ENCODE results near the gene CFAP97D2.

CFAP97D2 gene

DNA sequence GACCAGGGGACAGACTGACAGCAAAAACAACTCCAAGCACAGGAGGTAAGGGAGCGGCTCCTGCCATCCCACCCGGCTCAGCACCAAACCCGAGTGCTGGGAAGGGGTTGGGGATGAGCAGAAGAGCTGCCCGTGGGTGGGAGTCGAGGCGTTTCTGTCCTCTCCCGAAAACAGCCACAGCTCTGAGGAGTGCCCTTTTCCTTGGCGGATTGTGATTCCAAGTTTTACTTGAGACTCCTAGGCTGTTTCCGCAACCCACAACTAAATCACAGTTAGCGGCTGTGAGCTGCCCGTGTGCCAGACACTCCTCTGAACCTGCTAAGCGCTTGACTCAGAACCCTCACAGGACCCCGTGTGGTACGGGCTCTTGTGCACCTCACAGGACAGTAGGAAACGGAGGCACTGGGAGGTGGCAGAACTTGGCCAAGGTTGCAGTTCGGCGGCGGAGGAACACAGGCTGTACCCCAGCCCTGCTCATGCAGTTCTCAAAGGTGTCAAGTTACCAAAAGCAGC, 21.4 kb downstream of the CFAP97D2 start:
- DNase-seq = peak; percentile 45

DNA sequence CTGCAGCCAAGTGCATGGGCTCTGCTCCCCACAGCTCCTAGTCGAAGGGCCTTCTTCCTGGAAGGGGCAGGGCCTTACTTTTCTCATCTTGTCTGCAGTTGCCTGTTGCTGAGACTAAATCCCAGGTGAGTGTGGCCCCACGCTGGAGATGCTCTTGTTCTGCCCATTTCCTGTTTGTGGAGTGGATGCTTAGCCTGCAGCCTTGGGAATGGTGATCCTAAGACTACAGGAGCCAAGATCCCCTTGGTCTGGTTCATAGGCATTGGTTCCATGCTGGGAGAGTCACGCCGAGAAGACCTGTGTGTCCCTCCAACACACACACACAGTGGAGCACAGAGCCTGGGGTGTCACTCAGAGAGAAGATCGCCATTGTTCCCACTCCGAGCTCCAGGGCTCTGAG, 23.5 kb downstream of the CFAP97D2 start:
- DNase-seq = no peak

DNA sequence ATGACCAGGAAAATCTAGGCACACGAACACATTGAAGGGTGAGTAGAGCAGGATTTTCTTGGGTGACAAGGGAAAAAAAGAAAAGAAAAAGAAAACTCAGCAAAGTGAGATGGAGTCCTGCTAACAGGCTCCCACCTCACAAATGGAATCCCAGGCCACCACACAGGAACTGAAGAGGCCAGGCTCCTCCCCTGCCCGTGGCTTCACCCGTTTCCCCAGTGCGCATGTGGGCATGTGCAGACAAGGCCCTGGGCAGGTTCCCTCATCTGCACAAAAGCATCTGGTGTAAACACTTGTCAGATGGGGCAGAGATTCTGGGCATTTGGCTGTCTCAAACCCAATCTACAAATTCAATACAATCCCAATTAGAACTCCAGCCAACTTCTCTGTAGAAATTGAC, 24.5 kb downstream of the CFAP97D2 start:
- DNase-seq = peak; percentile 92

DNA sequence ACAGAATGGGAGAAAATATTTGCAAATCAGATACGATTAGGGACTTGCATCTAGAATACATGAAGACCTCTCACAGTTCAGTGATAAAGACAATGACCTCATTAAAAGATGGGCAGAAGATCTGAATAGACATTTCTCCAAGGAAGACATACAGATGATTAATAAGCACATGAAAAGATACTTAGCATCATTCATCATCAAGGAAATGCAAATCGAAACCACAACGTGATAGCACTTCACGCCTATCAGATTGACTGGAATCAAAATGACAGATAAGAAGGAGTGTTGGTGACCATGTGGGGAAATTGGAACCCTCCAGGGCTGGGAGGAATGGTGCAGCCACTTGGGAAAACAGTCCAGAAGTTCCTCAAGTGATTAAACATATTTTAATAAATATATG, 25.8 kb downstream of the CFAP97D2 start:
- no peak for DNase-seq

DNA sequence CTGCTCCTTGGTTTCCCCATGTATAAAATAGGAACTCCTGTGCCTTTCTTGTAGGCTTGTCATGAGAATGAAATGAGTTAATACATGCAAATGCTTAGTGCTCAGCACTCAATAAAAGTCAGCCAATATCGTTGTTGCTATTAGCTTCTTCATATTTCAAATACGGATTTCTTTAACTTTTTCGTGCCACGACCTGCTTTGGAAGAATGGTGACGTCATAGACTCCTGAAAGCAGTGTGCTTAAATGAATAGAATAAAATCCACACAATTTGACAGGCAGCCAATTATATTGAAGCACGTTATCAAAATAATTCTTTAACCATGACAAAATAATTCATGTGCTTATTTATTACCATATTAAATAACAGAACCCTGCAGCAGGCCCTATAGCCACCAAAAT, 29.1 kb downstream of the CFAP97D2 start:
- DNase-seq = no peak

DNA sequence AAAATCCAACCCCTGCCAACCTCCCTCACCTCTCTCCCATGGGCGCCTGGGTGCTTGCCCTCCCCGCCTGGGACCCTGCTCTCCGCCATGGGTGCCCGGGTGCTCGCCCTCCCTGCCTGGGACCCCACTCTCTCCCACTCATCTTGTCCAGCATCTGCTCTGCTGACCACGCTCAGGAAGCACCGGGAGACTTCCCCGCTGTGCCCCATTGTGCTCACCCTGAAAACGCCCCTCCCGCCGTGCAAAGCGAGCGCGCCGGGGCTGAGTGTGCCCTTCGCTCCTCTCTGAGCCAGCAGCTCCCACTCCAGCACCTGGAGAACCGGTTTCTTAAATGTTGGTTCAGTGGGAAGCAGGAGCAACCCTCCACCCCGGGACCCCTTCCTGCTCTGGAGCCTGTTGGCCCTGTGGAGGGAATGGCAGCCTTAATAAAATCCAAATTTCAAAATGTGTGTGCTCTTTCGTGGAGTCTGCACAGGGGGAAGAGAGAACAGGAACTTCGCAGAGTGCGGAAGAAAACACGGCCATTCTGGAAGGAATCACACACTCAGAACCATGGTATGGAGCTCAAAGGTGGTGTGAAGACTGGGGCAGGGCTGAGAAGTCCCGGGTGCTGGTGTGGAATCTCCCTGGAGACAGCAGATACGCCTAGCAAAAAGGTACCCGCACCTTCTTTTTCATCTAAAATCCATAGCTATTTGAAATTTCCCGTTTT, 32.5 kb downstream of the CFAP97D2 start:
- DNase-seq = no peak

DNA sequence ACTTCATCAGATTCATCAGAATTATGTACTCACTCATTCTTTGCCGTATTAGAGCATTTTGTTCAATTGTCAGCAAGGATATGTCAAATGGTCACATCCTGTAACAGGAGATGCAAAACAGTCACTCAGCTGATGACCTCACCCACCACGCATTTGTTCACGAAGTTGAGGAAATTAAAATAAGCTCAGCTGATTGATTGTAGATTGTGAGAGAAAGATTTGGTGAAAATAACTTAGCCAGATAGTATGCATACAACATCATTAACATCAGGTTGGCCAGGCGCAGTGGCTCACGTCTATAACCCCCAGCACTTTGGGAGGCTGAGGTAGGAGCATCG, 33.1 kb downstream of the CFAP97D2 start:
- DNase-seq = no peak

DNA sequence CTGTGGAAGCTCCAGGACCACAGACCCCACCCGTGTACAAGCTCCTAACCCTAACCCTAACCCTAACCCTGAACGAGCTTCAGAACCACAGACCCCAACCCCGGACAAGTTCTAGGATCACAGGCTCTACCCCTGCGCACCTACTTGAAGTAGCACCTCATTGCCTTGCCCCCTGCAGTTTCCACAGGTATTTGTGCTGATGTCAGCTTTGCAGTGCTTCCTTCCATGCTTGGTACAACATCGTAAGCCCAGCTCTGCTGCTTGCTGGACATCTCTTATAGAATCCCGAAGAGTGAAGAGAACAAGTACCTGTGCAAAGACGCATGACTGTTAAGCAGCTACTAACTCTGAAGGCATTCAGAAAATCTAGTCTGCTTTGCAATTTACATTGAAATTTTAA, 34.9 kb downstream of the CFAP97D2 start:
- DNase-seq = no peak

DNA sequence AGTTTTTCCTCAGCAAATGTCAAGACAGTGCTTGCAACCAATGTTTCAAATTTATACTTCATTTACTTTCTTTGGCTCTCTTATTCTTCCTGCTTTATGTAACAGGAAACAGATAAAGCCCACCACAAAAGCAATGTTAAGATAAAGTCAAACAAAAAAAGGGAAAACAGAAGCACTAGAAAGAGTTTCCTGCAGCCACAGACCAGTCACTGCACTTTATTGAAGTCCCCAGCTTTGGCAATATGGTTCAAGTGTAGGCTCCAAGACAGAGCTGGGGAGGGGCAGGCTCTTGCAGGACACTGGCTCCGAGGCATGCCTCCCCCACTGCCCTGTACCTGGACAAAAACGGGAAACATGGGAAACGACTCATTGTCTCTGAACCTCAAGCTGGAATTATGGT, 40.3 kb downstream of the CFAP97D2 start:
- no peak for DNase-seq

DNA sequence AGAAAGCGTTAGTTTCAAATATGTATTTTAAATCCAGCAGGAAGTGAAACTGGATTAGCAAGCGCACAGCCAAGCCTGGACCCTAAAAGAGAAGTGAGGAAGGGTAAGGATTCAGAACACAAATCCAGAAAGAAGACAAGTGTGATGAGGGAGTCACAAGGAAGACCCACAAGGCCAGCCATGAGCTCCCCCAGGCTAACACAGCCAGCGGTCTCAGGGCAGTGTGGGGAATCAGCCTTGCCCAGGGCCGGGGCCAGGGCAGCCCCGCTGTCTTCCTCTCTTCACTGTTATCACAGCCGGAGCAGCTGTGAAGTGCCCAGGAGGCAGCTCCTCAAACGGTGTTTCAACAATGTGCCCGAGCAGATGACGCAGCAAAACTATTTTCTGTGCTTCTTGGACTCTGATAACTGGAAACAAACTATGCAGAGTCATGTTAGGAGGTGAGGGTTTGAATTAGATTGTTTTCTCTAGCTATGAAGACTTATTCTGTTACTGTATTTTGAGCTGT, 43.5 kb downstream of the CFAP97D2 start:
- DNase-seq = no peak

DNA sequence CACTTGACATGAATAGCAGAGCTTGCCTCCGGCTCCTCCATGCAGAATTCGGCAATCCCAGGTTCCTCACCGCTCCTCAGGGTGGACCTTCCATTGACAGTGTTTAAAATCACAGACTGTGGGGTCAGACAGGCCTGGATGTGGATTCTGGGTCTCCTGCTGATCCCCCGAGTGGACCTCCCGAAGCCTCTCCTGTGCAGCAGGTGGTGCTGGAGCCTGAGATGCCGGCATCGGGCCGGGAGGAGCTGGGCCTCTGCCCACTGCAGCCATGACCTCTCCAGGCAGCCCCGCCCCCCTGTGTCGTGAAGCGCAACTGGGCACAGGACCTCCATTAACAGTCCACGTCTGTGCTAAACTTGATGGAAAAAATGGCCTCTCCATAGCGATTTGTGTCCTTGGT, 45.1 kb downstream of the CFAP97D2 start:
- DNase-seq = no peak

DNA sequence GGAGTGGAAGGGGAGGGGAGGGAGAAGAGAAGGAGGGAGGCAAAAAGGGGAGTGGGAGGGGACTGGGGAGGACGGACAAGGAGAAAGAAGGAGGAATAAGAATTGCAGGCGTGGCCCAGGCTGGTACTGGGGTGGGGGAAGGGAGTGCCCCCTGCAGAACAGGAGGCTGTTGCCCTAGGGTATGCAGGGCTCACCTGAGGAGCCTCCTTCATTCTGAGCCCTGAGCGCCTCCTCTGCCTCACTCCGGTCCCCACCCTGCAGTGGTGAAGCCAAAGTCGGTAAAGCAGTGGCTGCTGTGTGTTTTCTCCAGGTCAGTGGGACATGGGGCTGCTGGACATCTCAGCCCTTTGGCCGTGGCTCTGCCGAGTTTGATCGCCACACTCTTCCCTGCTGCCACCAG, 46.6 kb downstream of the CFAP97D2 start:
- DNase-seq = no peak

DNA sequence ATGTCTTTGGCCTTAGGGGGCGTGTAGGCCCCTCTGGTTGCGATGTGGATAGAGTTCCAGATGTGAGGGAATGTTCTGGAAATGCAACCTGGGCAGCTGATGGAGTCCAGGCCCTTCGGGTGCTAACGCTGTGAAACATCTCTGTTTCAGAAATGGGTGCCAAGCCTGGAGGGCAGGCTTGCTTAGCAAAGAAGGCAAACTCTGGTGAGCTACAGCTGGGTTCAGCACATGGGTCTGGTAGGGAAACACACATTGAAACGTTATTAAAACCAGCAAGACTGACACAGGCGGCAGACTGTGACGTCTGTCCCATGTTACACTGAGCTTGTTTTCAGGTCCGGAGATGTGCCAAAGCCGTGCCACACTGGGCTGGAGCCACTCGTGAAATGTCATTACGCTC, 47.0 kb downstream of the CFAP97D2 start:
- DNase-seq = no peak

DNA sequence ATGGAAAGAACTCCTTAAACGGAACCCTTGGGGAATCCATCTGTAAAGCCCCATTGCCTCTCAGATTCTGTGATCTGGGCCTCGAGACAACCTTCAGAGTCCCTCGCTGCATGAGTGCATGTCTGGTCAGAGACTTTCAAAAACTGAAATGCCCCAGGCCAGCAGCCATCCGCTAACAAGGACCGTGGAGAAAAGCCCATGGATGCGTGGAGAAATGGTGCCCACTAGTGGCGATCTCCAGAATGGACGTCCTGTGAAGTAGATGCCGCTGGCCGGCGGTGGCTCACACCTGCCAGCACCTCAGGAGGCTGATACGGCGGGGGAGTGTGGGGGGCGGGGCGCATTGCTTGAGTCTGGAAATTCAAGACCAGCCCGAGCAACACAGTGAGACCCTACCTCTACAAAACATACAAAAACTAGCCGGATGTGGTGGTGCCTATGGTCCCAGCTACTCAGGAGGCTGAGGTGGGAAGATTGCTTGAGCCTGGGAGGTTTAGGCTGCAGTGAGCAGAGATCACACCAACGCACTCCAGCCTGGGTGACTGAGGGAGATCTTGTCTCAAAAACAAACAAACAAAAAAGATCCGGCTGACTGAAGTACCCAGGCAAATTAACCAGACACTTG, 47.8 kb downstream of the CFAP97D2 start:
- DNase-seq = peak; percentile 79

DNA sequence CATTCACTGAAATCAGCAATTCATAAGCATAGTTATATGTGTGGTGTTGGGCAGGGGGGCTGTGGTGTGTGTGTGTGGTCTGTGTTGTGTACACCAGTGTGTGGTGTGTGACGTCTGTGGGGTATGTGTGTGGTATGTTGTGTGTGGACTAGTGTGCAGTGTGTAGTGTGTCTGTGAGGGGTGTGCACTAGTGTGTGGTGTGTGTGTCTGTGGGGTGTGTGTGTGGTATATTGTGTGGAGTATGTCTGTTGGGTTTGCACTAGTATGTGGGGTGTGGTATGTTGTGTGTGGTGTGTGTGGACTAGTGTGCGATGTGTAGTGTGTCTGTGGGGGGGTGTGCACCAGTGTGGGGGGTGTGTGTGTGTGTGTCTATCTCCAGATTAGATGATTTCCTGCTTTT, 48.5 kb downstream of the CFAP97D2 start:
- DNase-seq = no peak

DNA sequence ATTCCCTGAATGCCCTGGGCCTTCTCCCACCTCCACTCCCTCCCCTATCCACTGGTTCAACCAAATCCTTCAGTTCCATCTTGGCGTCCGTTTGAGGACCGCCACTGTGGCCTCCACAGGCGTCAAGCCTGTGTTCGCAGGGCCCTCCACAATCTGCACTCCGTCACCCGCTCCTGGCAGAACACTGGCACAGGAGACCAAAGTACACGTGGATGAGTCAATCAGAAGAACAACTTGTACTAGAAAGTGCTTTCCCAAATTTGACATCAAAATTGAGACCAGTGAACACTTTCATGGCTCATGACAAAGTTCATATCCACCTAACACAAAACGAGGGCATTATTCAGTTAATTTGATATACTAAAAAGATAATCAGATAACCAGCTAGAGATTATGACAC, 49.1 kb downstream of the CFAP97D2 start:
- DNase-seq = no peak

DNA sequence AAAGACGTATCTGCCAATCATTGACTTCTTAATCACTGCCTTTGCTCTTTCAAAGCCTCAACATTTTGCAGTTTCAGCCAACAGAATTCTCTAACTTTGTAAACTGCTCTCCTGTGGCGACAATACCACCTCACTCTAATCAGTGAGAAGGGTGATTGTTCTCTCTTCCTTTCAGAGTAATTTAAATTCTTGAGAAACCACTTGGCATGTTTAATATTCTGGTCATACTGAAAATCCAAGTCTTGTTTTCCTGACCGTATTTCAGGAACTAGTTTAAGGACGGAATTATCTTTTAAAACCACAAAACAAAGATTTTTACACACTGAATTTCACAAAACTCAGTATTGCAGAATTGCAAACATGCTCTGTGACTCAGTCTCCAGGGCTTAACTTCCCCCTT, 50.4 kb downstream of the CFAP97D2 start:
- DNase-seq = no peak

DNA sequence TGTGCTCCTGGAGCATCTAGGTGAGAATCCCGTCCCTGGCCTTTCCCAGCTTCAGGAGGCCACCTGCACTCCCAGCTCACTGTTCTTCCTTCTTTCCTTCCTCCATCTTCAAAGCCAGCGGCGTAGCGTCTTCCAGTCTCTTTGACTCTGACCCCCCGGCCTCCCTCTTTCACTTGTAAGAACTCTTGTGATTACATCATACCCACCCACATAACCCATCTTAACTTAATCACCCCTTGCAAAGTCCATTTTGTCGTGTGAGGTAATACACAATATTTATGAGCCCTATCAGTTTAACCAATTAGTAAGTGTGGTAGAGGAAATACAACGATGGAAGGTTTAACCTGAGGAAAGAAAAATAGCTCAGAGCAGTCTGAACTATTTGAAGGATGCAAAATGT, 51.1 kb downstream of the CFAP97D2 start:
- no peak for DNase-seq

DNA sequence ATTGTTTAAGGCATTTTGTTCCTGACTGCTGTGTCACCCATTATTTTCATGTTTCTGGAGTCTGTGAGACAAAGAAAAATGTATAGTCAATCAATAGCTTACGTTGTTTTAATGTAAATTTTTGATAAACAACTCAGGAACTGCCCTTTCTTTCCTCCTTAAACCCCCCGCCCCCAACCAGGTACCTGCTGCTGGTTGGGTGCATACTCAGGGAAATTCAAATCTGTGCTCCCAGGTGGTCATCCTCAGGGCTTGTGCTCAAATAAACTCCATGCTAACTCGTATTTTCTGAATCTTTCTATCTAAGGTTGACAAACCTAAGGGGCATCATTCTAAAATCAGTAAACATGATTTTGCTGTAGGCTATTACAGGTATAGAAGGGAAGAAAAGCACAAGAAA, 51.5 kb downstream of the CFAP97D2 start:
- no peak for DNase-seq

DNA sequence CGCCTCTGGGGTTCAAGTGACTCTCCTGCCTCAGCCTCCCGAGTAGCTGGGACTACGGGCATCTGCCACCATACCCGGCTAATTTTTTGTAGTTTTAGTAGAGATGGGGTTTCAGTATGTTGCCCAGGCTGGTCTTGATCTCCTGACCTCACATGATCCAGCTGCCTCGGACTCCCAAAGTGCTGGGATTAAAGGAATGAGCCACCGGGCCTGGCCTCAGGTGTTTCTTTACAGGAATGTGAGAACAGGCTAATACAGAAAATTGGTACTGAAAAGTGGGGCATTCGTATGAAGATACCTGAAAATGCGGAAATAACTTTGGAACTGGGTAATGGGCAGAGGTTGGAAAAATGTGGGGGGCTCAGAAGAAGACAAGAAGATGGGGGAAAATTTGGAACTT, 52.8 kb downstream of the CFAP97D2 start:
- no peak for DNase-seq

DNA sequence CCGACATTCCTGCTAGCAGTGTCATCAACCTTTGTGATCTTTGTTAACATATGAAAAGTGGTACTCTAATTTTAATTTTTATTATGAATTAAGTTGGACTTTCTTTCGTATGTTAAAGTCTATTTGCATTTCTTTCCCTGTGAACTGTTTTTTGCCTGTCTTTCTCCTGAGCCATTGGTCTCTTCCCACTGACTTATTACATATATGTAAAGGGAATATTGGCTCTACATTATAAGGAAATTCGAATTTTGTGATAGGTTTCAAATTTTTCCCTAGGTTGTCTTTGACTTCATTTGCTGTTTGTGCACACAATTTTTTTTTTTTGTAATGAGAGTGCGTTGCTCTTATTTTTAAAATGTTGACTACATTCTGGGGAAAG, 55.2 kb downstream of the CFAP97D2 start:
- no peak for DNase-seq

DNA sequence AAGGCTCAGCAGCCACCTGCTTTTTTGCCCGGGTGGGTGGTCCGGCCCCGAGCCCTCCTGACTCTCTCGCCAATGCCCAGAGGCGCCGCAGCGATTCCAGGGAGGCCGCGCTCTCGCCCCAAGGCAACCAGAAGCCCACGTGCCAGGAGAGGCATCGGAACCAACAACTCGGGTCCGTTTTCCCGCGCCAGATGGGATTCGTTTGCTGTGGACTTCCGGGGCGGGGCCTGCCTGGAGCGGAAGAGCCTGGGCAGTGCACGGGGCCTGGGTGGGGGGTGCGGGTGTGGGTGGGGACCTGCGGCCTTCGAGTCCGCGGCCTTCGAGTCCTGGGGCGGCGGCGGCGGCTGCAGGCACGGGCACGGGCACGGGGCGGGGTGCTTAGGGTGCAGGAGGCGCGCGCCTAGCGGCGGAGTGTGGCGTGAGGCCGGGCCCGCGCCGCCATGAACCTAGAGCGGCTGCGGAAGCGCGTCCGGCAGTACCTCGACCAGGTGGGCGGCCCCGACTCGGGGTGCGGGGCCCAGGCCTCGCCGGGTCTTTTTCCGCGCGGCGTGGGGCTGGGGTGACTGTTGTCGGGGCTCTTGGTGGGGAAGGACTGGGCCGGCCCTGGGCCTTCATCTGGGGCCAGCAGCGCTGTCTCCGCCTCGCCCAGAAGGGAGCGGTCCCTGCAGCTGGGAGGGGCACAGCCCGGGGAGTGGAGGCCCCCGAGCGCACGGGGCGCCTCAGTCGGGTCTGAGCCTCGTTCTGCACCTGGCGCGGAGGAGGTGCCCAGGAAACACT, 55.8 kb downstream of the CFAP97D2 start, which contains the start of gene CDC16:
Gene CDC16, plus strand, starts transcription at position 253 of the 777 bp plus-strand sequence. Its CDS starts 188 bp downstream, at position 441.
- DNase-seq = peak; percentile 94

DNA sequence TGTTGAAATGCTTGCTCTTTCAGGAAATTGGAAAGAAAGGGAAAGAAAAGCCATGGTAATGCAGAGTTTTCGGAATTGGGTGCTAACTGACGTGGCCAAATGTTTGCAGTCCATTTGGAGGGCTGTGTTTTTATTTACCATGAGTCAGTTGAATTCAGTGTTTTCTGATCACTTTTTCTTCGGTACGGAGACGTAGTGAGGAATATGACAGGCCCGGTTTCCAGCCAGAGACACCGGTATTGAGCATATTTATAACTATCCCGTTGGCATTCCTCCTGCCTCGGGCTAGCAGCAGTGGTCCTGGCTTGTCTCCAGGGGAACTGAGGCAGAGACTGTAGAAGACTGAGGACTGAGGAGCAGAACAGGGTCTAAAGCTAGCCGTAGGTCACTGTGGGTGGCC, 56.6 kb downstream of the CFAP97D2 start:
- no peak for DNase-seq

DNA sequence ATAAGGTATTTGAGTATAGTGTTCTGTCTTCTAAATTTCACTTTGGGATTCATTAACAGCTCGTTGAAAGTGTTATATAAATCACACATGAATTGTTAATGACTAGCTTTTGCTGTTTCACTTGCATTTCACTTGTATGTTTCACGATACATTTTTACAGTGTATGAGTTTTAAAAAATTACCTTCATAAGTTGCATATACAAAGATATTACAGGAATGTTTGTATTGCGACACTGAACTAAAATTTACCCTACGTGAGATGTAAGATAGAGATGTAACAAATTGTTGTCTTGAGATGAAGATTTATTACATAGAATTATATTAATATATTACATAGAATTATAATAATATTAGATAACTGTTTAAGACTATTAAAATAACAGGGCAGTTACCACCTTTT, 57.2 kb downstream of the CFAP97D2 start:
- no peak for DNase-seq

Data from NCI-H2171 treated with DMSO at 0.1 percent for 48 hours (cell line).